Measurements from ENCODE around the gene CSH1.

Gene CSH1

DNA sequence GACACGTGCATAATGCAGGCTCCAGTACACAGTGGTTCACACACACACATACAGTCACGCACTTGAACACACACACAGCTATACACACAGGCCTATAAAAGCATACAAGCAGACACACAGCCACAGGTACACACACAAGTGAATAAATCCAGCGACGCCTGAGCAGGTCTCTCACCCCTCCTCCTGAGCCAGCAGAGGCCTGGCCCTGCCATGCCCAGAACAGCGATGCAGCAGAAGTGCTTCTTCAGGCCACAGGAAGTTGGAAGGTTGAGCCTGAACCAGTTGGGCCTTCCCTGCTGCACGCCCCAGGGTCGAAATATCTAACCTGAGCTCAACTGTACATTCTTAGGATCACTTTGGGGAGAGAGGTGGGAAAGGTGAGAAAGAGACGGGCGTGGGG is 43.0 kb upstream of the CSH1 start:
- no peaks in the 10 kb centered on the region for H3K9me3 ChIP-seq (ENCODE audit: control insufficient read depth in 1 of 2, low read length in 2 of 2)
- H3K27me3 ChIP-seq (ENCODE audit: control insufficient read depth in 1 of 2, insufficient read depth in 2 of 2, low read length in 2 of 2) = no peaks in the 10 kb centered on the region
- H3K36me3 ChIP-seq (ENCODE audit: control insufficient read depth in 1 of 2, insufficient read depth in 2 of 2, low read length in 2 of 2) = no peaks in the 10 kb centered on the region
- H3K4me1 ChIP-seq (ENCODE audit: control insufficient read depth in 1 of 2, insufficient read depth in 2 of 2, low read length in 2 of 2) = no peaks in the 10 kb centered on the region
- no peak overlapping the region for H3K4me3 ChIP-seq (ENCODE audit: low read depth in 1 of 2, low read length in 2 of 2)
- H3K9ac ChIP-seq (ENCODE audit: low read depth in 1 of 2, low read length in 2 of 2) = no peak overlapping the region
- H3K27ac ChIP-seq (ENCODE audit: low read depth, low read length) = no peak overlapping the region

DNA sequence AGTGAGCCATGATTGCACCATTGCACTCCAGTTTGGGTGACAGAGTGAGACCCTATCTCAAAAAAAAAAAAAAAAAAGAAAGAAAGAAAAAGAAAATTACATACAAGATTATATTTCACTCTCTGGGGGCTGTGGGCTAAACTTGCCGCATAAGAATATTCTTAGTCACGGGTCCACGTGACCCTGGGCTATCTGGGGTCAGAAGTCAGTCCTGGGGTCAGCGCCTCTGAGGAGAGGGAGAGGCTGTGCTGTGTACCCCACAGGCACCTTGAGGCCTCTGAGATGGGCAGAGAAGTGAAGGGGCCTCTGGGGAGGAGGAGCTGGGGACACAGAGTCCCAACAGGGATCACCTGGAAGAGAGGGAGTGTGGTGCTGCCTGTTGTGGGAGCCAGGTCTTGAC is 41.5 kb upstream of the CSH1 start:
- H3K9me3 ChIP-seq (ENCODE audit: control insufficient read depth in 1 of 2, low read length in 2 of 2) = no peaks in the 10 kb centered on the region
- no peak overlapping the region for H3K9ac ChIP-seq (ENCODE audit: low read depth in 1 of 2, low read length in 2 of 2)
- no peak overlapping the region for H3K27ac ChIP-seq (ENCODE audit: low read depth, low read length)
- H3K4me1 ChIP-seq (ENCODE audit: control insufficient read depth in 1 of 2, insufficient read depth in 2 of 2, low read length in 2 of 2) = no peaks in the 10 kb centered on the region
- H3K4me3 ChIP-seq (ENCODE audit: low read depth in 1 of 2, low read length in 2 of 2) = no peak overlapping the region
- H3K36me3 ChIP-seq (ENCODE audit: control insufficient read depth in 1 of 2, insufficient read depth in 2 of 2, low read length in 2 of 2) = no peaks in the 10 kb centered on the region
- H3K27me3 ChIP-seq (ENCODE audit: control insufficient read depth in 1 of 2, insufficient read depth in 2 of 2, low read length in 2 of 2) = no peaks in the 10 kb centered on the region

DNA sequence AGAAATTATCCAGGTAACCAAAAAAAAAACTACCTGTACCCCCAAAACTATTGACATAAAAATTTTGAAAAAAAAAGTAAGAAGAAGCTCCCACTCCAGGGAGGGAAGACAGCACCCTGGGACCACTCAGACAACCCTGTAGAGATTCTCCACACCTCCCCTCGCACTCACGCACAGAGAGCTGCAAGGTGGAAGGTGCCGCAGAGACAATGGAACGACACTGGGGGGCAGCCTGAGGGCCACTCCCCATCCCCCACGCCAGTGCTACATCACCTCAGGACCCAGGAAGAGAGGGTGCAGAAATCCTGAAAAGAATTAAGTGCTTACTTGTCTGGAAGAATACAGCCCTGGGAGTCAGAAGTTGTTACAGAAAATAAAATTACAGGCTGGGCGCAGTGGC is 40.9 kb upstream of the CSH1 start:
- Histone ChIP-seq H3K4me3 (ENCODE audit: low read depth in 1 of 2, low read length in 2 of 2) (no peak overlapping the region), H3K27me3 (ENCODE audit: control insufficient read depth in 1 of 2, insufficient read depth in 2 of 2, low read length in 2 of 2) (no peaks in the 10 kb centered on the region), H3K9me3 (ENCODE audit: control insufficient read depth in 1 of 2, low read length in 2 of 2) (no peaks in the 10 kb centered on the region), H3K9ac (ENCODE audit: low read depth in 1 of 2, low read length in 2 of 2) (no peak overlapping the region), H3K4me1 (ENCODE audit: control insufficient read depth in 1 of 2, insufficient read depth in 2 of 2, low read length in 2 of 2) (no peaks in the 10 kb centered on the region), H3K36me3 (ENCODE audit: control insufficient read depth in 1 of 2, insufficient read depth in 2 of 2, low read length in 2 of 2) (no peaks in the 10 kb centered on the region), H3K27ac (ENCODE audit: low read depth, low read length) (no peak overlapping the region)

DNA sequence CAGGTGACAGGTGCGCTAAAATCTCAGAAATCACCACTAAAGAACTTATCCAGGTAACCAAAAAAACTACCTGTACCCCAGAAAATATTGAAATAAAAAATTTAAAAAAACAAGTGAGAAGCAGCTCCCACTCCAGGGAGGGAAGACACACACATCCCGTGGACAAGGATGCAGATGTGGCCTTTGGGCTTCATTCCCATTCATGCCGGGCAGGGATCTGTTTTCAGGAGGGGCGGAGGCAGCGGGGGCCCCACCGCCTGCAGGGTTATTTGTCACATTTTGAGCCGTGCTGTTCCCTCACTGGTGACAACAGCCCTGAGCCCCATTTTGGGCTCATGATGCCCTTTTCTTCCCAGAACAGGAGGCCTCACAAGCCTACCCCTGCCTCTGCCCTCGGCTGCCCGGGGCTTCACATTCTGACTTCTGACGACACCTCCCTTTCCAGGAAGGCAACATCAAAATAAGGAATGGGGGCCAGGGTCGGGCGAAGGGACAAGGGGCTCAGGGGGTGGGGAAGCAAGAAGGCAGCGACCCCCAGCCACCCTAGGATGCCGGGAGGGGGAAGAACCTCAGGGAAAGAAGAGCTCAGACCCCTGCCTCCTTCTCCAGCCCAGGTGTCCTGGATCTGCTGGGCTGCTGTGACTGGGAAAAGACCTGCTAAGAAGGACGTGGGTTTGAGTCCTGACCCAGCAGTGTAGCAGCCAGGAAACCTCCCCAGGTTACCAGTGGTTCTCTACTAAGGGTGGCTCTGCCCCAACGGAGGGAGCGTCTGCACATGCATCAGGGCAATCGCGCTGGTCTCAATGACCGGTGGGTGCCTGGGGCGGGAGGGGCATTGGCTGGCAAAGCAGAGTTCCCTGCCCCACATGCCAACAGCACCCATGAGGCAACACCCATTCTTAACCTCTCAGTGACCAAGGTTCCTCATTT is 38.1 kb upstream of the CSH1 start:
- peaks cover 7 to 9% of the 10 kb centered on the region in 2 donors for H3K4me1 ChIP-seq (ENCODE audit: control insufficient read depth in 1 of 2, insufficient read depth in 2 of 2, low read length in 2 of 2)
- H3K36me3 ChIP-seq (ENCODE audit: control insufficient read depth in 1 of 2, insufficient read depth in 2 of 2, low read length in 2 of 2) = no peaks in the 10 kb centered on the region
- no peak overlapping the region for H3K4me3 ChIP-seq (ENCODE audit: low read depth in 1 of 2, low read length in 2 of 2)
- H3K9ac ChIP-seq (ENCODE audit: low read depth in 1 of 2, low read length in 2 of 2) = no peak overlapping the region
- no peak overlapping the region for H3K27ac ChIP-seq (ENCODE audit: low read depth, low read length)
- H3K9me3 ChIP-seq (ENCODE audit: control insufficient read depth in 1 of 2, low read length in 2 of 2) = no peaks in the 10 kb centered on the region
- no peaks in the 10 kb centered on the region for H3K27me3 ChIP-seq (ENCODE audit: control insufficient read depth in 1 of 2, insufficient read depth in 2 of 2, low read length in 2 of 2)

DNA sequence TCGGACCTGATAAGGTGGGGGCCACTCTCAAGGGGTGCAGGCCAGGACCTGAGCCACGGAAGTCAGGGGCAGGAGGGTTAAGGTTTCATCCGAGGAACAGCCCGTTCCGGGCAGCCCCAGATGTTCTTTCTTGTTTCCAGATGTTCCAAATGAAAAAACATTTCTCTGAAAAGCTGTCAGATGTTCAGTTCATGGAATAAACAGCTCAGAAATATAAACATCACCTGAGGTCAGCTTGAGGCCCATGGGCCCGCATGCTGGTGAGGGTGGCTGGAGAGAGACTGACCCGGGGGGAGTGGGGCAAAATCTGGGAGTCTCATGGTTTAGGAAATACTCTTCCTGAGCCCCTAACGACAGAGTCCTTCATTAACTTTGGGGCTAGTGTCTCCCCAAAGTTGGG is 37.2 kb upstream of the CSH1 start:
- H3K9me3 ChIP-seq (ENCODE audit: control insufficient read depth in 1 of 2, low read length in 2 of 2) = no peaks in the 10 kb centered on the region
- H3K36me3 ChIP-seq (ENCODE audit: control insufficient read depth in 1 of 2, insufficient read depth in 2 of 2, low read length in 2 of 2) = no peaks in the 10 kb centered on the region
- H3K9ac ChIP-seq (ENCODE audit: low read depth in 1 of 2, low read length in 2 of 2) = no peak overlapping the region
- peaks cover 7 to 9% of the 10 kb centered on the region in 2 donors for H3K4me1 ChIP-seq (ENCODE audit: control insufficient read depth in 1 of 2, insufficient read depth in 2 of 2, low read length in 2 of 2)
- H3K4me3 ChIP-seq (ENCODE audit: low read depth in 1 of 2, low read length in 2 of 2) = no peak overlapping the region
- no peaks in the 10 kb centered on the region for H3K27me3 ChIP-seq (ENCODE audit: control insufficient read depth in 1 of 2, insufficient read depth in 2 of 2, low read length in 2 of 2)
- H3K27ac ChIP-seq (ENCODE audit: low read depth, low read length) = no peak overlapping the region

DNA sequence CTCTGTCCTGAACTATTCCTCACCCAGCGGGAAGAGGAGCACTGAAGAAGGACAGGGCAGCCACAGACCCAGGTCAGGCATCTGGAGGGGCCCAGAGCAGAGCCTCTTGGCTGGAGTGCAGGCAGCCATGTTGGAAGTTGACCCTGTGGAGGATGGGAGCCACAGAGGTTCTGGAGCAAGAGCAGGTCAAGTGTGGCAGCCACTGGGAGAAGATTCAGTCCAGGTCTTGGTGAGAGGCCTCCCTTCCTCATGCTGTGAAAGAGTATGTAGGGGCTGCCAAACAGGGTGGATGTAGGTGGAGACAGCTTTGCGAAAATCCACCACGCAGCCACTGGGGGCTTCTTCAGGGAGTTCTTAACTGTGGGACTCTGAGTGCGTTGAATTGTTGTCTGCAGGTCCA is 36.3 kb upstream of the CSH1 start:
- H3K36me3 ChIP-seq (ENCODE audit: control insufficient read depth in 1 of 2, insufficient read depth in 2 of 2, low read length in 2 of 2) = no peaks in the 10 kb centered on the region
- H3K27ac ChIP-seq (ENCODE audit: low read depth, low read length) = no peak overlapping the region
- H3K4me3 ChIP-seq (ENCODE audit: low read depth in 1 of 2, low read length in 2 of 2) = no peak overlapping the region
- no peak overlapping the region for H3K9ac ChIP-seq (ENCODE audit: low read depth in 1 of 2, low read length in 2 of 2)
- H3K4me1 ChIP-seq (ENCODE audit: control insufficient read depth in 1 of 2, insufficient read depth in 2 of 2, low read length in 2 of 2) = peaks cover 7 to 9% of the 10 kb centered on the region in 2 donors
- no peaks in the 10 kb centered on the region for H3K9me3 ChIP-seq (ENCODE audit: control insufficient read depth in 1 of 2, low read length in 2 of 2)
- no peaks in the 10 kb centered on the region for H3K27me3 ChIP-seq (ENCODE audit: control insufficient read depth in 1 of 2, insufficient read depth in 2 of 2, low read length in 2 of 2)

DNA sequence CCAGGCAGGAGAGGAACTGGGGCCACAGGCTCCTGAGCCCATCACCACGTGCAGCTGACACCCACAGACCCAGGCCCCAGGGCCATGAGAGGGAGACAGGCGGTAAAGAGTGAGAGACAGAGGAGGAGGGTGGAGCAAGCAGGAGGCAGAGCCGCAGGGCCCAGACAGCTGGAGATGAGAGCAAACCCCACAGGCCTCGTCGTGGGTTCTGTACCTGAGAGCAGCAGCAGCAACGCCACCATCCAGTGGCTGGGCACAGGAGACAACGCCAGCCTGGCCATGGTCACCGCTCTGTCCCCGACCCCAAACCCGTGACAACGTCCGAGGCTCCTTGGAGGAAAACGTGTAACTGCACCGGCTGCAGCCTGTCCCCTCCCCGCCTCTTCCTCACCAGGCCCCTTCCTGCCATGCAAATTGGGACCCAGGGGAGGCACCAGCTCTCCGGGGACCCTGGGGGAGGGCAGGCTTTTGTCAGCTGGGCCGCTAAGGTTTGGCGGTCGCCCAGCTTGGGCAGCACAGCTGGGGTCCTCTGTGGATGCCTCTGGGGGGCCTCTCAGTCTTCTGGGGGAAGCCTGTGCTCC is 35.7 kb upstream of the CSH1 start, which contains the start of gene CD79B:
TSS of gene CD79B (minus strand) at position 351 of the 581 bp plus-strand sequence. CDS start at position 281, 70 bp downstream.
- Histone ChIP-seq H3K27ac (ENCODE audit: low read depth, low read length) (peak within 1 kb of the TSS; percentile 41), H3K9ac (ENCODE audit: low read depth in 1 of 2, low read length in 2 of 2) (peak within 1 kb of the TSS; percentile 18 to 28), H3K36me3 (ENCODE audit: control insufficient read depth in 1 of 2, insufficient read depth in 2 of 2, low read length in 2 of 2) (no peaks in the 10 kb centered on the region), H3K9me3 (ENCODE audit: control insufficient read depth in 1 of 2, low read length in 2 of 2) (no peaks in the 10 kb centered on the region), H3K4me1 (ENCODE audit: control insufficient read depth in 1 of 2, insufficient read depth in 2 of 2, low read length in 2 of 2) (peaks cover 7 to 9% of the 10 kb centered on the region in 2 donors), H3K27me3 (ENCODE audit: control insufficient read depth in 1 of 2, insufficient read depth in 2 of 2, low read length in 2 of 2) (no peaks in the 10 kb centered on the region), H3K4me3 (ENCODE audit: low read depth in 1 of 2, low read length in 2 of 2) (peak within 1 kb of the TSS; percentile 65 to 66)

DNA sequence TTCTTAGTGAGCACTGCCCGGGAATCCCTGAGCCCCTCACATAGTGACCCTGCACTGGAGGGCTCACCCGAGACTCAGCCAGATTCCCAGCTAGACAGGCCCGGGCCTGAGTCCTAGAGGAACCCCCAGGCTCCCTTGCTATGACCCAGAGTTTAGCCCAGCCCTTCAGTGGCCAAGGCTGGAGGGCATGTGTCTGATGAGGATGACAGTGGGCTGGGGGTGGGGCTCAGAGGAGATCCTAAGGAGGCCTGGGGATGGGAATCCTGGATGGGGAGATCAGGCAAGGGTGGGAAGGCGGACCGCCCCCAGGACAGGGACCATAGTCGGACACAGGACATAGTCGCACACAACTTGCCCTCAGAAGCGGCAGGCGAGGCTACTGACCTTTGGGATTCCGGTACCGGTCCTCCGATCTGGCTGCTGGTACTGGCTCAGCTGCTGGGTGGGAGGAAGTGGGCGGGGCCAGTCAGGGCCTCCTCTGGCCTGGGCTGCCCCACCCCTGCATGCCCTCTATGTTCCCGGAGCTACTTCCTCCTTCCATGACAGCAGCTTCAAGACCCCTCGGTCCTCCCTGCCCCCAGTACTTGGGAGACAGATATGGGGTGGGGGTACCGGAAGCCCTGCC is 34.7 kb upstream of the CSH1 start:
- Histone ChIP-seq H3K9ac (ENCODE audit: low read depth in 1 of 2, low read length in 2 of 2) (peak overlapping the region in 1 of 2 donors; percentile 29), H3K9me3 (ENCODE audit: control insufficient read depth in 1 of 2, low read length in 2 of 2) (no peaks in the 10 kb centered on the region), H3K27ac (ENCODE audit: low read depth, low read length) (peak overlapping the region; percentile 41), H3K4me3 (ENCODE audit: low read depth in 1 of 2, low read length in 2 of 2) (peak overlapping the region; percentile 45 to 66), H3K36me3 (ENCODE audit: control insufficient read depth in 1 of 2, insufficient read depth in 2 of 2, low read length in 2 of 2) (no peaks in the 10 kb centered on the region), H3K27me3 (ENCODE audit: control insufficient read depth in 1 of 2, insufficient read depth in 2 of 2, low read length in 2 of 2) (no peaks in the 10 kb centered on the region), H3K4me1 (ENCODE audit: control insufficient read depth in 1 of 2, insufficient read depth in 2 of 2, low read length in 2 of 2) (peaks cover 7 to 9% of the 10 kb centered on the region in 2 donors)

DNA sequence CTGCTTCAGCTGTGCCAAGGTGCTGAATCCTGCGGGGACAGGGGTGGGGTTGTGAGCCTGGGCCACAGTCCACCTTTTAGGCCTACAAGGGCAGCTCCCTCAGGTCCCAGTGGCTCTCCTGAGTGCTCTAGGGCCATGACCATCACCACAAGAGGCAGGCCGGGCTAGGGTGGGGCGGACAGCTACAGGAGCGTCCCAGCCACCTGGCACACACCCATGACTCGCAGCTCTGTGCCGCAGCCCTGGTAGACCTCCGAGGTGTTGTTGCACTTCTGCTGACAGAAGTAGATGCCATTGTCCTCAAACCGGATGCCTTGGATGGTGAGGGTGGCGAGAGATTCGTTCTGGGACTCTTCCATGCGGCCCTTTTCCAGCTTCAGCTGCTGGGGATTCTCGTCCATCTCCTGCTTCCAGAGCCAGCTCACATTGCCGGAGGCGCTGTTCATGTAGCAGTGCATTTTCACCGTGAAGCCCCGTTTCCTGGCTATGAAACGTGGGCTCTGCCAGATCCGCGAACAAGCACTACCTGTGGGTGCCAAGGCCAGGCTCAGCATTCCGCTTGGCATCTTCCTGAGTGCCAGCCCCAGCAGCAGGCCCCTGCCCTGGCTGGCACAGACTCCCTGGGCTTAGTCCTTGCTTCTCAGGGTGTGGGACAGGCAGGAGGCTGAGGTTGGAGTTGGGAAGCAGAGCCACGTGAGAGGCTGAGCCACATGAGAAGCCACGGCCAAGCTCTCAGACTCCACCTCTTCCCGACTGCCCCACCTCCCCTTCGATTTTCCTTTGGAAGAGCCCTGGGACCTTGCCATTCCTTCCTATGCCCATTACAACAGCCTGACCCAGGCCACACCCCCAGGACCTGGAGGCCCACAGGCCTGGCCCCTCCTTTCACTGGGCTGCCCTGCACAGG is 33.7 kb upstream of the CSH1 start:
- Histone ChIP-seq H3K9ac (ENCODE audit: low read depth in 1 of 2, low read length in 2 of 2) (peak overlapping the region in 1 of 2 donors; percentile 29), H3K4me1 (ENCODE audit: control insufficient read depth in 1 of 2, insufficient read depth in 2 of 2, low read length in 2 of 2) (peaks cover 7 to 9% of the 10 kb centered on the region in 2 donors), H3K27me3 (ENCODE audit: control insufficient read depth in 1 of 2, insufficient read depth in 2 of 2, low read length in 2 of 2) (no peaks in the 10 kb centered on the region), H3K4me3 (ENCODE audit: low read depth in 1 of 2, low read length in 2 of 2) (peak overlapping the region in 1 of 2 donors; percentile 66), H3K27ac (ENCODE audit: low read depth, low read length) (no peak overlapping the region), H3K9me3 (ENCODE audit: control insufficient read depth in 1 of 2, low read length in 2 of 2) (no peaks in the 10 kb centered on the region), H3K36me3 (ENCODE audit: control insufficient read depth in 1 of 2, insufficient read depth in 2 of 2, low read length in 2 of 2) (no peaks in the 10 kb centered on the region)
